Upper lobe of left lung (tissue), 6 donors: Measurements from ENCODE around the gene FER1L5. TPM values are rescaled to one million over a fixed set of nuclear protein-coding genes. Genes with fewer than 3 reads are reported as not detected.

ENCODE experiments used
- ATAC-seq, 2 donors: fragments of 200-7000 bp; cut with Tn5 transposase; one replicate each; pipeline ENCODE4 v1.9.1; 2022; ENCODE audit warnings: mild to moderate bottlenecking in 2 of 2, moderate library complexity in 2 of 2; ENCODE audit not compliant: low FRiP score in 2 of 2
- DNase-seq, 2 donors: peaks; one replicate each; pipeline ENCODE4 v3.0.0-alpha.2; 2019 to 2020
- H3K27ac ChIP-seq, 4 donors: fragments of 200-600 bp; sonication (generic); one replicate each; pipeline ENCODE4 v1.5.1; 2016 to 2019
- H3K27me3 ChIP-seq, 4 donors: fragments of 200-600 bp; sonication (generic); one replicate each; pipeline ENCODE4 v1.5.1; 2017 to 2019
- H3K36me3 ChIP-seq, 4 donors: fragments of 200-600 bp; sonication (generic); one replicate each; pipeline ENCODE4 v1.5.1; 2016 to 2019
- H3K4me1 ChIP-seq, 4 donors: fragments of 200-600 bp; sonication (generic); one replicate each; pipeline ENCODE4 v1.5.1; 2018 to 2019
- H3K4me3 ChIP-seq, 4 donors: fragments of 200-600 bp; sonication (generic); one replicate each; pipeline ENCODE4 v1.5.1; 2017 to 2019; ENCODE audit warnings: mild to moderate bottlenecking in 2 of 4, moderate library complexity in 1 of 4
- H3K9me3 ChIP-seq, 4 donors: fragments of 200-600 bp; sonication (generic); one replicate each; pipeline ENCODE4 v1.5.1; 2018 to 2019
- CTCF ChIP-seq, 6 experiments: fragments of 450-650 bp in 4 of 6; fragments of 200-600 bp in 2 of 6; sonication (generic) in 2 of 6; IDR thresholded peaks; one replicate each; pipeline ENCODE4 v1.5.1; 2016 to 2019; ENCODE audit warnings: antibody characterized with exemption in 6 of 6
- EP300 ChIP-seq, 4 donors: sonication (generic); formaldehyde crosslinking; IDR thresholded peaks; one replicate each; pipeline ENCODE4 v1.5.1; 2017; ENCODE audit warnings: antibody characterized with exemption in 4 of 4, control low read depth in 2 of 4
- POLR2A ChIP-seq, 4 donors: fragments of 450-650 bp; IDR thresholded peaks; one replicate each; pipeline ENCODE4 v1.5.1; 2016 to 2017; ENCODE audit warnings: antibody characterized with exemption in 4 of 4, mild to moderate bottlenecking in 2 of 4
- POLR2AphosphoS5 ChIP-seq, 2 donors: sonication (generic); formaldehyde crosslinking; IDR thresholded peaks; one replicate each; pipeline ENCODE4 v1.5.1; 2017; ENCODE audit warnings: antibody characterized with exemption in 2 of 2
- WGBS, 2 donors: methylation state at CpG; one replicate each; pipeline ENCODE4 v1.1.5; 2017 to 2018; 5-methylcytosine and 5-hydroxymethylcytosine counted together
- total RNA-seq, 6 donors: library from RNA; depleted of rRNA in 4 of 6; stranded (reverse); fragments of >200 nt in 4 of 6; gene quantifications; one replicate each; pipeline versions ENCODE4 v1.1.0 to v1.2.1, GENCODE V29; 2016 to 2021
- donor health status: DM: no; HTN: no; CAD: no; lungs with moderate emphysema.
- donor health status: DM: no; HTN: yes; CAD: no; lungs with severe emphysema.

Gene FER1L5
- total RNA-seq, 6 donors from 2014 or later, result 0.15 to 5.2 (median 0.43) TPM

GRCh38 chr2:96638144-96639121, 4.1 kb upstream of the FER1L5 start, which contains the start of gene KANSL3:
Gene KANSL3 (minus strand): TSS chr2:96638312. CDS start chr2:96637135, 1,177 bp downstream.
- peak; percentile 45 to 100 (median 85) for TF ChIP-seq POLR2A (IDR thresholded peaks at IDR 0.05)
- peak; percentile 98 to 99 for TF ChIP-seq POLR2AphosphoS5 (IDR thresholded peaks at IDR 0.05)
- peak in 1 of 4 donors; percentile 93 for TF ChIP-seq EP300 (IDR thresholded peaks at IDR 0.05)
- TF ChIP-seq CTCF (IDR thresholded peaks at IDR 0.05), result peak in 4 of 6 experiments; percentile 24 to 65 (median 36)
- ATAC-seq (peak; percentile 97), DNase-seq (peak; percentile 92 to 98)
- Histone ChIP-seq H3K36me3 (peaks cover 0 to 15% (median 3%) of the 10 kb centered on the region in 4 donors), H3K4me3 (peak within 1 kb of the TSS; percentile 56 to 67 (median 58)), H3K9me3 (no peaks in the 10 kb centered on the region), H3K27me3 (peaks cover 0 to 2% (median 0%) of the 10 kb centered on the region in 4 donors), H3K4me1 (peaks cover 19 to 38% (median 33%) of the 10 kb centered on the region in 4 donors), H3K27ac (peak within 1 kb of the TSS; percentile 95 to 97 (median 96))
- WGBS, 2 donors, result 11 to 12% methylated on average over 42 to 49 of the region's 67 CpGs

GRCh38 chr2:96647681-96648080, 5.1 kb downstream of the FER1L5 start:
- TF ChIP-seq POLR2A (IDR thresholded peaks at IDR 0.05), result no peak
- no peak for TF ChIP-seq EP300 (IDR thresholded peaks at IDR 0.05)
- TF ChIP-seq CTCF (IDR thresholded peaks at IDR 0.05), result no peak
- TF ChIP-seq POLR2AphosphoS5 (IDR thresholded peaks at IDR 0.05), result no peak
- no peaks in the 10 kb centered on the region for H3K4me1 ChIP-seq
- H3K27ac ChIP-seq, result no peak overlapping the region
- ATAC-seq (no peak), DNase-seq (no peak)
- H3K4me3 ChIP-seq, result no peak overlapping the region
- no peaks in the 10 kb centered on the region for H3K9me3 ChIP-seq
- no peaks in the 10 kb centered on the region for H3K36me3 ChIP-seq
- H3K27me3 ChIP-seq, result no peaks in the 10 kb centered on the region
- WGBS, 2 donors, result 94 to 98% methylated on average over 5 to 6 of the region's 6 CpGs

- no peaks in the 10 kb centered on the region for H3K36me3 ChIP-seq
- no peaks in the 10 kb centered on the region for H3K27me3 ChIP-seq
- 97 to 99% methylated on average over 7 of the region's 7 CpGs for WGBS, 2 donors
- TF ChIP-seq POLR2A (IDR thresholded peaks at IDR 0.05) (no peak), POLR2AphosphoS5 (IDR thresholded peaks at IDR 0.05) (no peak), EP300 (IDR thresholded peaks at IDR 0.05) (no peak), CTCF (IDR thresholded peaks at IDR 0.05) (no peak)
- ATAC-seq (no peak), DNase-seq (no peak)
- no peaks in the 10 kb centered on the region for H3K9me3 ChIP-seq
- H3K4me3 ChIP-seq, result no peak overlapping the region
- no peak overlapping the region for H3K27ac ChIP-seq
- no peaks in the 10 kb centered on the region for H3K4me1 ChIP-seq
Observed at GRCh38 chr2:96648306-96648930, 5.9 kb downstream of the FER1L5 start.

GRCh38 chr2:96649342-96649741, 6.8 kb downstream of the FER1L5 start:
- H3K36me3 ChIP-seq, result no peaks in the 10 kb centered on the region
- DNase-seq (no peak), ATAC-seq (no peak)
- no peaks in the 10 kb centered on the region for H3K4me1 ChIP-seq
- H3K27me3 ChIP-seq, result no peaks in the 10 kb centered on the region
- H3K4me3 ChIP-seq, result no peak overlapping the region
- H3K9me3 ChIP-seq, result no peaks in the 10 kb centered on the region
- no peak overlapping the region for H3K27ac ChIP-seq
- TF ChIP-seq POLR2AphosphoS5 (IDR thresholded peaks at IDR 0.05) (no peak), CTCF (IDR thresholded peaks at IDR 0.05) (no peak)
- 100% methylated on average over 1 of the region's 1 CpG for whole genome bisulfite sequencing, 2 donors
